Measurements from ENCODE around the gene BRD3. TPM values are rescaled to one million over a fixed set of nuclear protein-coding genes. Genes with fewer than 3 reads are reported as not detected.

The BRD3 gene
- total and polyA plus RNA-seq, 2 of the 8 experiments (the other 6 are each of a cell fraction or from before 2014, with no cell fraction given), result 31.0 to 82.7 TPM

DNA sequence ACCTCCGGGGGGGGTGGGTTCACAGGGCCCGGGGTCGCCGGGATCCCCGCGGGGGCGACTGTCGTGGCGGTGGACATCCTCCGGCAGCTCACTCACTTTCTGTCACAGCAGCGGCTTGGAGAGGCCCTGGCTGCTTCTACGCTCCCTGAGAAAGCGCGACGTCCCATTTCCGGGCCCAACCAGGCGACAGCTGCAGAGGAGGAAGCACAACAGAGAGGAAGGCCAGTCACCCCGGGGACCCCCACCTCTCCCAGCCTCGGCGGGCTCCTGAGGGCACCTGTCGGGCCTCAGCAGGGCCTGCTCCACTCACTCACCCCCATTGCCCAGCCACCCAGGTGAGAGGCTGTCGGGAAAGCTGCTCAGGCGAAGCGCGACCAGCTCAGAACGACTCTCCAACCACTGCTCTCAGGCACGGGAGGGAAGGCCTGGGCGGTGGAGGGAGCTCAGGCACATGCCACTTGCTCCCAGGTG is 14.4 kb downstream of the BRD3 start:
- H4K91ac ChIP-seq (replicated peaks; ENCODE audit: insufficient read length, low read length), result no peak overlapping the region
- H4K5ac ChIP-seq (ENCODE audit: insufficient read length, low read depth, low read length), result no peak overlapping the region
- FAIRE-seq, result no peak
- no peak overlapping the region for H2BK15ac ChIP-seq (ENCODE audit: low read length)
- peaks cover 6 to 54% of the 10 kb centered on the region in 2 experiments; a peak in 3 of 4 replicates for H3K79me2 ChIP-seq (ENCODE audit: control insufficient read depth in 1 of 2, insufficient read depth in 2 of 2, low read length in 2 of 2)
- H2BK120ac ChIP-seq (replicated peaks; ENCODE audit: low read depth, low read length), result no peak overlapping the region
- CTCF ChIA-PET (ENCODE audit: partially characterized antibody), result interaction anchor here (2.3 kb wide), 1 partner anchor 10 kb away, joined by 7 read pairs; no protein-coding TSS in a partner anchor
- no peaks in the 10 kb centered on the region for H3K23me2 ChIP-seq (ENCODE audit: low read depth, low read length)
- H3K56ac ChIP-seq (replicated peaks; ENCODE audit: insufficient read length, low read depth, low read length), result no peak overlapping the region
- peaks cover 37 to 44% of the 10 kb centered on the region in 2 experiments for H4K20me1 ChIP-seq (replicated peaks in 1 of 2; ENCODE audit: control insufficient read depth in 1 of 2, insufficient read depth in 2 of 2, low read length in 2 of 2)
- 94% methylated on average over 13 of the region's 28 CpGs; no CpG with 5 or more reads in 1 of the 2 experiments for WGBS, 2 experiments (ENCODE audit: extremely low coverage in 1 of 2, insufficient coverage in 1 of 2, insufficient read length in 1 of 2, insufficient replicate concordance in 2 of 2, low coverage in 1 of 2, low lambda C conversion rate in 2 of 2, missing lambda C conversion rate in 1 of 2)
- no peak overlapping the region for H2BK20ac ChIP-seq (ENCODE audit: low read length)
- H2BK12ac ChIP-seq (ENCODE audit: low read depth, low read length), result no peak overlapping the region
- POLR2A ChIA-PET (ENCODE audit: partially characterized antibody), result interaction anchor here (0.6 to 3.9 kb wide), 4 partner anchors 9 to 232 kb away, joined by 3 to 19 read pairs (median 3); no protein-coding TSS in a partner anchor
- no peak overlapping the region for H4K8ac ChIP-seq (ENCODE audit: extremely low read depth, insufficient read depth, low read length)
- no peak overlapping the region for H3K4me3 ChIP-seq (ENCODE audit: extremely low read depth in 1 of 4, insufficient read depth in 2 of 4, low read depth in 3 of 4, low read length in 4 of 4)
- H2AFZ ChIP-seq (ENCODE audit: low read length), result no peak overlapping the region
- no peaks in the 10 kb centered on the region for H3K9me3 ChIP-seq (ENCODE audit: insufficient read depth in 2 of 2, low read depth in 1 of 2, low read length in 1 of 2)
- H3K27me3 ChIP-seq (replicated peaks in 1 of 4; ENCODE audit: control insufficient read depth in 3 of 4, extremely low read depth in 1 of 4, insufficient read depth in 3 of 4, low read length in 3 of 4), result no peaks in the 10 kb centered on the region
- H3K36me3 ChIP-seq (ENCODE audit: control insufficient read depth in 2 of 4, insufficient read depth in 4 of 4, low read length in 3 of 4), result peaks cover 8 to 40% (median 36%) of the 10 kb centered on the region in 4 experiments
- H3K14ac ChIP-seq (ENCODE audit: insufficient read length), result no peak overlapping the region
- H3K27ac ChIP-seq (ENCODE audit: low read depth, low read length), result no peak overlapping the region
- no peak for DNase-seq (ENCODE audit: low read depth in 1 of 2, low spot score in 2 of 2)
- no peak overlapping the region for H3K23ac ChIP-seq (ENCODE audit: insufficient read length)
- H3K9ac ChIP-seq (replicated peaks in 1 of 4; ENCODE audit: extremely low read depth in 1 of 4, low read depth in 3 of 4, low read length in 3 of 4), result 0 out of 7 replicates have a peak overlapping the region, but pooled peaks of 1 of the 4 experiments have one; percentile 11
- H3K18ac ChIP-seq (ENCODE audit: extremely low read depth, low read length), result no peak overlapping the region
- no peak overlapping the region for H3K4ac ChIP-seq (replicated peaks; ENCODE audit: insufficient read length, low read depth, low read length)
- peaks cover 23% of the 10 kb centered on the region for H3K79me1 ChIP-seq (ENCODE audit: low read depth, low read length)
- no peak overlapping the region for H2AK5ac ChIP-seq (ENCODE audit: low read depth, low read length)
- no peak overlapping the region for H2BK5ac ChIP-seq (ENCODE audit: low read depth, low read length)
- H3K4me2 ChIP-seq (ENCODE audit: insufficient read depth in 1 of 2, low read depth in 2 of 2, low read length in 2 of 2), result no peak overlapping the region
- peaks cover 0 to 7% (median 2%) of the 10 kb centered on the region in 4 experiments; a peak in 4 of 7 replicates for H3K4me1 ChIP-seq (replicated peaks in 1 of 4; ENCODE audit: control insufficient read depth in 3 of 4, insufficient read depth in 4 of 4, low read length in 3 of 4)
- no peak for TF ChIP-seq CEBPB (IDR thresholded peaks at IDR 0.05; ENCODE audit: low read depth, low read length)
- no peak for TF ChIP-seq NRF1 (IDR thresholded peaks at IDR 0.05; ENCODE audit: low read depth, low read length)
- no peak for TF ChIP-seq SP2 (IDR thresholded peaks at IDR 0.05; ENCODE audit: low read length)
- TF ChIP-seq SRF (IDR thresholded peaks at IDR 0.05; ENCODE audit: low read depth, low read length), result no peak
- TF ChIP-seq POLR2AphosphoS5 (IDR thresholded peaks at IDR 0.05; ENCODE audit: low read depth, low read length), result no peak
- TF ChIP-seq POLR2A (IDR thresholded peaks at IDR 0.05; ENCODE audit: control extremely low read depth in 1 of 2, low read depth in 2 of 2, low read length in 2 of 2), result no peak
- TF ChIP-seq KDM5A (IDR thresholded peaks at IDR 0.05; ENCODE audit: low read length), result no peak
- no peak for TF ChIP-seq RAD21 (IDR thresholded peaks at IDR 0.05 in 1 of 2, conservative IDR thresholded peaks at IDR 0.05 in 1 of 2; ENCODE audit: low read depth in 2 of 2, low read length in 2 of 2)
- no peak for TF ChIP-seq BRCA1 (IDR thresholded peaks at IDR 0.05; ENCODE audit: low read depth, low read length)
- TF ChIP-seq SP4 (IDR thresholded peaks at IDR 0.05; ENCODE audit: low read length), result no peak
